Smooth muscle cell (in vitro differentiated cells): ENCODE data around the gene SLC6A4. TPM values are rescaled to one million over a fixed set of nuclear protein-coding genes. Genes with fewer than 3 reads are reported as not detected.
"Not testable (repeated sequence)": the region's sequence is repeated elsewhere in the genome, so short reads cannot be mapped to it uniquely, and the experiment has no call there.

ENCODE experiments used
- DNase-seq: peaks from one replicate; lab custom pipeline; 2025; ENCODE audit not compliant: unreplicated experiment; lab: John Stamatoyannopoulos, UW
- H2AFZ ChIP-seq: fragments of 200-600 bp; sonication (generic); 2 replicates; pipeline ENCODE4 v1.6.0; 2016; ENCODE audit warnings: antibody characterized with exemption, low read depth, mild to moderate bottlenecking
- H3F3A ChIP-seq: fragments of 200-600 bp; sonication (generic); 2 replicates; pipeline ENCODE4 v1.6.0; 2017; ENCODE audit warnings: antibody characterized with exemption, low read depth
- H3K27ac ChIP-seq: fragments of 200-600 bp; sonication (generic); 2 replicates; pipeline ENCODE4 v1.5.1; 2016; ENCODE audit warnings: low read depth, mild to moderate bottlenecking
- H3K27me3 ChIP-seq: fragments of 200-600 bp; sonication (generic); 2 replicates; pipeline ENCODE4 v1.6.1; 2016; ENCODE audit warnings: low read depth, mild to moderate bottlenecking
- H3K36me3 ChIP-seq: fragments of 200-600 bp; sonication (generic); 2 replicates; pipeline ENCODE4 v1.5.1; 2016; ENCODE audit warnings: low read depth
- H3K4me1 ChIP-seq: fragments of 200-600 bp; sonication (generic); 2 replicates; pipeline ENCODE4 v1.5.1; 2016; ENCODE audit warnings: low read depth
- H3K4me2 ChIP-seq: fragments of 200-600 bp; sonication (generic); 2 replicates; pipeline ENCODE4 v1.6.0; 2016; ENCODE audit warnings: mild to moderate bottlenecking
- H3K4me3 ChIP-seq: fragments of 200-600 bp; sonication (generic); 2 replicates; pipeline ENCODE4 v1.5.1; 2016; ENCODE audit warnings: mild to moderate bottlenecking
- H3K79me2 ChIP-seq: fragments of 200-600 bp; sonication (generic); 2 replicates; pipeline ENCODE4 v1.6.0; 2016; ENCODE audit warnings: low read depth, mild to moderate bottlenecking
- H3K9ac ChIP-seq: fragments of 200-600 bp; sonication (generic); 2 replicates; pipeline ENCODE4 v1.6.0; 2016; ENCODE audit warnings: low read depth
- H3K9me3 ChIP-seq: fragments of 200-600 bp; sonication (generic); replicated peaks from 2 replicates; pipeline ENCODE4 v1.5.1; 2016; ENCODE audit warnings: low read depth
- H4K20me1 ChIP-seq: fragments of 200-600 bp; sonication (generic); 2 replicates; pipeline ENCODE4 v1.6.0; 2016; ENCODE audit warnings: low read depth
- CTCF ChIP-seq: fragments of 200-600 bp; sonication (generic); IDR thresholded peaks from 2 replicates; pipeline ENCODE4 v1.5.1; 2017; ENCODE audit warnings: borderline replicate concordance, mild to moderate bottlenecking, antibody characterized with exemption; ENCODE audit not compliant: insufficient read depth, poor library complexity, severe bottlenecking
- WGBS: methylation state at CpG from one replicate; pipeline ENCODE4 v1.1.7; 2016; ENCODE audit warnings: low lambda C conversion rate; 5-methylcytosine and 5-hydroxymethylcytosine counted together
- polyA plus RNA-seq: library from polyadenylated mRNA; unstranded; fragments of >200 nt; fragmentation: Nextera tagmentation; extraction: Ambion mirVana; gene quantifications from 2 replicates; pipeline ENCODE4 v1.2.1, GENCODE V29; 2016
- total RNA-seq: library from RNA; depleted of rRNA; stranded (reverse); fragments of >200 nt; gene quantifications from 2 replicates; pipeline ENCODE4 v1.2.3, GENCODE V29; 2014

The SLC6A4 gene
- total and polyA plus RNA-seq, 2 experiments from 2014 or later: 0.11 to 0.49 TPM

GRCh38 chr17:30155389-30155788, 80.1 kb downstream of the SLC6A4 start:
- H3F3A ChIP-seq: peaks cover 8% of the 10 kb centered on the region
- peaks cover 95% of the 10 kb centered on the region for H4K20me1 ChIP-seq
- H2AFZ ChIP-seq: no peak overlapping the region
- peaks cover 95% of the 10 kb centered on the region for H3K79me2 ChIP-seq
- H3K27me3 ChIP-seq: no peaks in the 10 kb centered on the region
- no peak overlapping the region for H3K27ac ChIP-seq
- no peak for TF ChIP-seq CTCF
- WGBS: 98% methylated on average over 2 of the region's 2 CpGs
- no peak overlapping the region for H3K9ac ChIP-seq
- H3K4me1 ChIP-seq: no peaks in the 10 kb centered on the region
- no peak overlapping the region for H3K4me2 ChIP-seq
- no peak for DNase-seq
- H3K4me3 ChIP-seq: no peak overlapping the region
- H3K36me3 ChIP-seq: peaks cover 14% of the 10 kb centered on the region
- H3K9me3 ChIP-seq: no peaks in the 10 kb centered on the region

- Histone ChIP-seq H3K4me1 (no peaks in the 10 kb centered on the region), H3K79me2 (peaks cover 93% of the 10 kb centered on the region), H4K20me1 (peaks cover 95% of the 10 kb centered on the region), H3F3A (peaks cover 2% of the 10 kb centered on the region), H3K27me3 (no peaks in the 10 kb centered on the region), H3K9me3 (no peaks in the 10 kb centered on the region), H2AFZ (no peak overlapping the region), H3K27ac (no peak overlapping the region), H3K4me2 (no peak overlapping the region), H3K9ac (no peak overlapping the region), H3K4me3 (no peak overlapping the region), H3K36me3 (peaks cover 6% of the 10 kb centered on the region)
- no peak for TF ChIP-seq CTCF
- DNase-seq: no peak
Observed at GRCh38 chr17:30153463-30153862, 82.0 kb downstream of the SLC6A4 start.

GRCh38 chr17:30151471-30151870, 84.0 kb downstream of the SLC6A4 start:
- Histone ChIP-seq H4K20me1 (peaks cover 97% of the 10 kb centered on the region), H3K4me3 (no peak overlapping the region), H2AFZ (no peak overlapping the region), H3K27ac (no peak overlapping the region), H3K4me1 (no peaks in the 10 kb centered on the region), H3F3A (no peaks in the 10 kb centered on the region), H3K9ac (no peak overlapping the region), H3K36me3 (no peaks in the 10 kb centered on the region), H3K27me3 (no peaks in the 10 kb centered on the region), H3K4me2 (no peak overlapping the region), H3K79me2 (peaks cover 87% of the 10 kb centered on the region), H3K9me3 (no peaks in the 10 kb centered on the region)
- WGBS: 100% methylated on average over 4 of the region's 4 CpGs
- DNase-seq: no peak
- no peak for TF ChIP-seq CTCF

GRCh38 chr17:30148376-30148775, 87.1 kb downstream of the SLC6A4 start:
- Histone ChIP-seq H3K4me2 (no peak overlapping the region), H3K27me3 (no peaks in the 10 kb centered on the region), H3K36me3 (no peaks in the 10 kb centered on the region), H3K4me3 (no peak overlapping the region), H4K20me1 (peaks cover 98% of the 10 kb centered on the region), H3K4me1 (no peaks in the 10 kb centered on the region), H2AFZ (no peak overlapping the region), H3K27ac (no peak overlapping the region), H3K79me2 (peaks cover 90% of the 10 kb centered on the region), H3F3A (no peaks in the 10 kb centered on the region), H3K9ac (no peak overlapping the region), H3K9me3 (no peaks in the 10 kb centered on the region)
- WGBS: 95% methylated on average over 1 of the region's 1 CpG
- no peak for DNase-seq
- TF ChIP-seq CTCF: no peak

GRCh38 chr17:30147860-30148259, 87.6 kb downstream of the SLC6A4 start:
- H3K27me3 ChIP-seq, DNase-seq, H3K27ac ChIP-seq, H3K4me1 ChIP-seq, H3K9me3 ChIP-seq, H3K9ac ChIP-seq, H3K4me3 ChIP-seq, H2AFZ ChIP-seq, H3K4me2 ChIP-seq, H3F3A ChIP-seq, H3K36me3 ChIP-seq: not testable (repeated sequence)
- Histone ChIP-seq H3K79me2 (peaks cover 90% of the 10 kb centered on the region), H4K20me1 (peaks cover 98% of the 10 kb centered on the region)
- 84% methylated on average over 6 of the region's 6 CpGs for WGBS
